Raji (cell line): ENCODE measurements around the gene CACNG1.

Experiments used
- POLR2A ChIP-seq: IDR thresholded peaks from 2 replicates; pipeline ENCODE4 v1.6.1; 2011; ENCODE audit warnings: low read depth, low read length, control low read depth; ENCODE audit not compliant: insufficient read depth

Gene CACNG1

DNA sequence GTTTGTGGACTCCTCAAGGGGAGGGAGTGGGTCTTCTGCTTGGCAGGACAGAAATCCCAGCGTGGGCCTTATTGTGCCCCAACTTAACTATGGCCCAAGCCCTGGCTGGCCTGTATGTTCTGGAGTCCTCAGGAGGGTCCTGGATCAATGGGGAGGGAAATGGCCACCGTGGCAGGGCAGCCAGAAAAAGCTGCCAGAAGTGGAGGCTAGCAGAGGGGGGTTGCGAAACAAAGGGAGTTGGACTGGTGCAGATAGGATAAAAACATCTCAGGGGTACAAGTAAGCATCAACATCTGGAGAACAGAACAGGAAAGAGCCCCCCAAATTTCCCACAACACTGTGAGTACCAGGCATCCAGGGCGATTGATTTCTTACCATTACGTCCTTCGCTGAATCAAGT, 3.7 kb upstream of the CACNG1 start:
- no peak for TF ChIP-seq POLR2A

DNA sequence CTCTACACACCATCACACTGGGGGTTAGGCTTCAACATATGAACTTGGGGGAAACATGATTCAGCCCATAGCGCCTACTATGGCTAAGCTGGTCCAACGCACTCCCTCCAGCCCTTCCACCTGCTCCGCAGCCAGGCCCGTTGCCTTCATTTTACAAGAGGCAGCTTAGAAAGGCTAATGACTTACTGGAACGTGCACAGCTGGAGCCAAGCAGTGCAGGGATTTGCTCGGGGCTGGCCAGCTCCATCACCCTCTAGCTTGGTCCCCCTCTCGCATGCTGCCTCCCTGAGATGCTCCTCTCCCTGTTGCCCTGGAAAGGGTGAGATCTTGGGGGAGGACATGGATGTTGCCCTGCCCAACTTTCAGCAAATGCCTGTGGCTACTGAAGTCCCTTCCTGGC, 2.8 kb upstream of the CACNG1 start:
- TF ChIP-seq POLR2A: no peak

DNA sequence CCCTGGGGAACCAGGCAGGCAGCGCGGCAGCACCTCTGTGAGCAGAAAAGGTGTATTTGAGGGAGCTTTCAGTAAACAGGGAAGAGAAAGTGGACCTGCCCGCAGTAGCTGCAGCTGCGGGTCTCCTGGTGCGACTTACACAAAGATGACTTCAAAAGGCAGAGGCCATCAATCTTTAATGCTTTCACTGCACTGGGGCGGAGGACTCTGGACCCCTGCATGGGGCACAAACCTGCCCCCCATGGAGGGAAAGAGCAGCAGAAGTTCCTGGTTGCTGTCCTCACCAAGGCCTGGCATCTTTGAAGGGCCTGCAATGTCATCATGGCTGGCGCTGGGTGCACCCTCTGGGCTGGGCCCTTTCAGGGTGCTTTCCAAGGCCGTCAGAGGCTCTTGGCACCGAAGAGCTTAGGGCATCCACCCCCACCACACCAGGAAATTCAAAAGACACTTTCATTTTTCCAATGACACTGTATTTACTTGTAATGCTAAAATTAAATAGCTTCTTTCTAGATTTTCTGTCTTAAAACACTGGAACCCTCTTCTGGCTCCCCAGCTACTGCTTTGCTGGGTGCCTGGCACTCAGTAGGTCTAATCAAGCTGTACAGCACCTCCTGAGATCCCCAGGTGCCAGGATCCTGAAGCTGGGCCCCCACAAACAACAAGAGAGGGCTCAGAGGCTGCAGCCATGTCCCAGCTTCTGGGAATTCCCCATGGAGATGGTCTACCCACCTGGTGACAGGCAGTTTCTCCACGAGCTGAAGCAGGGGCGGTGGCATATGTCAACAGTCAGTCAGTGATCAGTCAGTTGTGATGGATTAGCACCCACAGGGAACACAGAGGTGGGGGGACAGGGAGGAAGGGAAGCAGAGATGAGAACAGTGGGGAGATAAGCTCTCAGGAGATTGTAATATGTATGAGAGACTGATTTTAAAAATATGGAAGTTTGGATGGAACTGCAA, 2.1 kb upstream of the CACNG1 start:
- TF ChIP-seq POLR2A: no peak

DNA sequence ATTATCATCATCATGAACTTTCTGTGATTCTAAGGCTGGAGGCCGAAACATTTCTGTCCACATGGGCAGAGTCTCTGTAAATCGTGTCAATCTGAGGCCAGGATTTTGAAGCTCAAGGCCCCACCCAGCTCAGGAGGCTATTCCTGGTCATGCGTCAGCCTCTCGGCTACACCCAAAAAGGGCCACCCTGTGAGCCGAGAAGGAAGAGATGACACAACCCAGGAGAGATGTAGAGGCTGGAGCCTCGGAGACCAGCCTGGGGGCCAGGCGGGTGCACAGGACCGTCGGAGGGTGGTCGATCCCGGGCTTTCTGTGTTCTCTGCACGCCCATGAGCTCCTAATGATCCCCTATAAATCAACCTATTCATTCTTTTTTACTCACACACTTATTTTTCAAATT, 1.1 kb upstream of the CACNG1 start:
- no peak for TF ChIP-seq POLR2A

DNA sequence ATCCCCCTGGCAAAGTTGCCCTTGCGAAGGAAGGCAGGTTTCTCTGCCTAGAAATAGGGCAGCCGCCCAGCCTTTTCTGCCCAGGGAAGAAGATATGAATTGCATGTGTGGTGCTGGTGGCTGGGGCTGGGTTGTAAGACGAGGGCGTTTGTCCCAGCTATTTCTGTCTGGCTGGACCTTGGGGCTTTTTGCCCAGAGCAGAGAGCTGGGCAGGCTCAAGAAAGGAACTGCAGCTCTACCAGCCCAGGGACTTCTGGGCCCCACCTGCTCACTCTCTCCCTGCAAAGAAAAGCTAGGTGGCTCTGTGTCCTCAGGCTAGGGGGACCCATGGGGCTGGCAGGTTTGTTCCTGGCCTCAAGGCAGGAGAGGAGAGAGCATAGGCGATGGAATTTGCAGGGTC, 586 bp downstream of the CACNG1 start:
- TF ChIP-seq POLR2A: no peak

DNA sequence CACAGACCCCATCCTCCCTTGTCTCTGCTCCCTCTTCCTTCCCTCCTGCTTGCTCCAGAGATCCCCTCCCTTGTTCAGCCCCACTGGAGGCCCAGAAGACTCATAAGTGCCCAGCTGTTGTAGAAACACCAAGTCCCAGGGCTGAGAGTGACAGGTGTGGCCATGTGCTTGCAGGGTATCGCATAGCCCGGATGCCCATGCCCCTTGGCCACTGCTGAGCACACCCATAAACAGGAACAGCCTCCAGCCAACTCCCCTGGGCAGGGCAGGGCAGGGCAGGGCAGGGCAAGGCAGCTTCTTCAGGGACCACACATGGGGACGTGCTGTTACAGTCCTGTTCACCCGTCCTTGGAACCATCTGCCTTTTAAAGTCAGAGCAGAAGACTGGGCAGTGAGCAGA, 2.0 kb downstream of the CACNG1 start:
- no peak for TF ChIP-seq POLR2A

DNA sequence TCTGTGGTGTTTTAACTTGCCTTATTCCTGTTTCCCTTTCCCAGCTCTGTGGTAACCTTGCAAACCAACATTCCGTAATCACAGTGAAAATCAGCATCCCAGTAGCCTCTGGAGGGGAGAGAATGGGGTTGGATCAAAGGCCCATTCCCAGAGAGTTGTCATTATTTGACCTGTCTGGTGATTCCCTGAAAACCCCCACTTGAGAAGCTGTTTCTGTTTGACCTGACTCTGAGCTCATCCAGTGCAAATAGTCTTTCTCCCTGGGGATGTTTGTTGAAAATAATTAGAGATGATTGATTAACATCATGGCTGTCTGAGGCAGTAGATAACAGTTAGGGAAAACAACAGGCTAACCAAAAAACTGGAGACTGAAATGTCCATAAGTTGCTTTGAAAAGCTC, 3.0 kb downstream of the CACNG1 start:
- TF ChIP-seq POLR2A: no peak

DNA sequence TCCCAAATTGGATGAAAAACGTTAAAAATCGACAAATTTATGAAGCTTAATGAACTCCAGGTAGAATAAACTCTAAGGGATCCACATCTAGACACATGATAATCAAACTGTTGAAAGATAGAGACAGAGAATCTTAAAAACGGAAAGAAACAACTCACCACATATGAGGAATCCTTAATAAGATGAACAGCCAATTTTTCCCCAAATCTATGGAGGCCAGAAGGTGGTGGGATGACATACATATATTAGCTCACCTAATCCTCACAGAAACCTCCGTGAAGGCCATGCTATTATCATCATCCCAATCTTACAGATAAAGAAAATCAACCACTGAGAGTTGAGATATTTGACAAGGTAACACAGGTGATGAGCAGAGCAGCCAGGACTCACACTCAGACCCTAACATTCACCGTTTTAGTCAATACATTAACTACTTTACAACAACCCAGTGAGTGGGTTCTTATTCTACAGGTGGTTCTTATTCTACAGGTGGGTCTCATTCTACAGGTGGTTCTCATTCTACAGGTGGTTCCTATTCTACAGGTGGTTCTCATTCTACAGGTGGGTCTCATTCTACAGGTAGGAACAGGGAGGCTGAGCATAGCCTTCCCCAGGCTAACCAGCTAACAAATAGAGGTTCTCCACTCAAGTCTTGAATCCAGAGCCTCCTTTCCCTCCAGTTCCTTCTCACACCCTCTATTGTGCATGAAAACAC, 4.8 kb downstream of the CACNG1 start:
- TF ChIP-seq POLR2A: no peak

DNA sequence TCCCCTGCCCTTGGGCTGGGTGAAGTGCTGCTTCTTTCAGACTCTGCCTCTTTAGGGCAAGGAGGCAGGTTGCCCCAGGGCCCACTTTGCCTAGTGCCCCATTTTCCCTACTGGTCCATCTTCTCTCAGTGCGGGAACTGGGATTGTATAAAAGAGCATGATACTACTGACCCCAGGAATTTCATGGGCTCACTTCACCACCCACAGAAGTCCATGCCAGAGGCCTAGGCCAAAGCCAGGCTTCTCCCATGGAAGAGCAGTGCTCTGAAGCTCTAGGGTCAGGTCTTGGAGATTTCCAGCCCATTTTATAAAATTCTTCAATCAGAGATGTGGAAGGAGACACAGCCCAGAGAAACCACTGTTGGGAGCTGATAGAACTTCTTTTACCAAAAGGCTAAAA, 5.7 kb downstream of the CACNG1 start:
- TF ChIP-seq POLR2A: no peak

DNA sequence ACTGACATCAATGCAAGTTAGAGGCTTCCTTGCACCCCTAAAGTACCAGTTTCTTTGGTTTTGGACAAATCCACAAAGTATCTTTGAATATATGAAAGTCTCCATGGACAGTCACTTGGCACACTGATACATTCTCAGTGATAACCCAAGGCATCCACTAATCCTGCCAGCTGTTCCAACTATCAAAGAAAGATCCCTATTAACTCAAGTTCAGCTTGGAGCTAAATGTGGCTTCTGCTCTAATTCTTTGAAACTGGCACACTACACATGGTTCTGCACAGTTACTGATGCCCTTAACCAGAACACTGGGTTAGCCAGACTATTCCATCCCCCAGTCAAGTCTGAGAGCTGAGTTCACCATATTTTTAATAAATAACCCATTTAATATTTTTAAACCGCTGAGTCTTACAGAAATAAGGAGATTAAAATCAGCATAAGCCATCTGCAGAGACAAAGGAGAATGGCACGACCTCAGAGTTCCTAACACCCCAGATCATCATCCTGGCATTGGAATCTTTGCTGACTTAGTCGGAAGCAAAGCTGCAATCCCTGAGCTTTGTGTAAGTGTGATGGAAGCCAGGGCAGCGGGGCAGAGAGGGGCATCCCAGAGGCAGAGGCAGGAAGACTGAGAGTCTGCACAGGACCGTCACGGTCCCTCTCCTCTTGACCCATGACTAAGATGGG, 6.3 kb downstream of the CACNG1 start:
- no peak for TF ChIP-seq POLR2A

DNA sequence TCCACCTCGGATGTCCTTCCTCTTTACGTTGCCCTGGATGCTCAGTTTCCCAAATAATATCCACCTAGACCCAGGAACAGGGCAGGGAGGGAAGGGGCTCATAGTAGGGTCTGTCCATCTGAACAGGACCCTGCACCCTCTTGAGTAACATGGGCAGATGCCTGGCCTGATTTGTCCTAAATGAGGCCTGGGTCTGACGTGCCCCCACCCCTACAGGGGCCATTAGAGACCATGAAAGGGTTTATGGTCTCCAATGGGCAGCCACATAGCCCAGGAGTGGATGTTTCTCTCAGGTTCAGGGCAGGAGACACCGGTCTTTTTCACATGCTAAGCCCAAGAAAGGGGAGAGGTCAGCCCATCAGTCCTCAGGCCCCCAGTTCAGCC, 6.8 kb downstream of the CACNG1 start:
- TF ChIP-seq POLR2A: no peak

DNA sequence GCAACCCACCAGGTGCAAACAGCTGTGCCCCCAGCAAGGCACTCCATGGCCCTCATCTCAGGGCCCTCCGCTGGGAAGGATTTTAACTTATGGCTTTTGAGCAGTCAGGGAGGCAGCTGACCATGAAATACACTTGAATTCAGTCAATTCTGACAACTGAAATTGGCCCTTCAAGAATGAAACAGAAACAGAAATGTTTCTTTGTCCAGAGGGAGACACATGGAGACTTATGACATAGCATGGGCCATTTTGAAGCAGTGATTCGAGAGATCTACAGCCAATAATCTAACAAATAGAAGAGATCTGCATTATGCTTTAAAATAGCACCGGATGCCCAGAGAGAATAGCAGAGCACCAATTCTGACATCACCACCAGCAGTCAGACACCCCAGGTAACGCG, 7.5 kb downstream of the CACNG1 start:
- TF ChIP-seq POLR2A: no peak

DNA sequence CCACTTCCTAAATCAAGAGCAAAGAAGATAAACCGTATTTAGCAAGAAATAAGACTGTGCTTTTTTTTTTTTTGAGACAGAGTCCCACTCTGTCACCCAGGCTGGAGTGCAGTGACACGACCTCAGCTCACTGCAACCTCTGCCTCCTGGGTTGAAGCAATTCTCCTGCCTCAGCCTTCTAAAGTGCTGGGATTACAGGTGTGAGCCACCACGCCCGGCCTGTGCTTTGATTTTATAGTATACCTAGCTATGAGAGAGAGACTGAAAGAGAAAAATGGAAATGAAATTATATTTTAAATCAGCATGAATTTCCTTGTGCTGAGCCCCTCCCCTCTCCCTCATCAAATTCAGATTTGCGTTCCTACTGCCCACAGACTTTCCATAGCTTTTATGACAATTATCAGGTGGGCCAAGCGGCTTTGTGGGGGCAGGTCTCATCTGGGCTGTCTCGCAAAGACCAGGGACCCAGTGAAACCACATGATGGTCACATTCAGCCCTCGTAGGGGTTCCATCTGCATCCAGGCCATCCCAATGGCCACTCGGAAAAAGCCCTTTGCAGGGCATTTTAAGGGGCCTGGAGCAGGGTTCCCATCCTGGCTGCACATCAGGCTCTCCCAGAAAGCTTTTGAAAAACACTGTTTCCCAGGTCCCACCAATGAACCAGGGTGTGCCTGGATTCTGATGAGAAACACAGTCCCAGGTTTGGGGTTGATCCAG, 8.5 kb downstream of the CACNG1 start:
- no peak for TF ChIP-seq POLR2A

DNA sequence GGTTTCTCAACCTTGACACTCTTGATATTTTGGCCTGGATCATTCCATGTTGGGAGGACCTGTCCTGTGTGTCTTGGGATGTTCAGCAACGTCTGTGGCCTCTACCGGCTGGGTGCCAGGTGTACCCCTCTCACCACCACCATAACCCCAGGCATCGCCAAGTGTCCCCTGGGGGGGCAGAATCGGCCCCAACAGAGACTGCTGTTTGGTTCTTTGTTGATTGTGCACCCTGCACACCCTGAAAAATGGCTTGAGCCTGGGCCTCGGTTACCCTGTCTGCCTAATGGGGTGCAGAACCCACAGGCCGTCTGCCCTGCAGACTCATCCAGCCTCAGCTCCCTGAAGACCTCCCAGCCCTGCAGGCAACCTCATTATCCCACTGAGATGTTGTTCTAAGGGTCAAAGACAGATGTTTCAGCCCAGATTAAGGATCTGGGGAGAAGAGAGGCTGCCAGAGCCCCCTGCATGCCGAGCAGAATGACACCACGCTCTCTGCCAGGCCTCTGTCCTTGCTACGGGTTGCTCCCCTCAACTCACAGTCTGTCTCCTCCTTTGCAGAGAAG, 9.2 kb downstream of the CACNG1 start:
- TF ChIP-seq POLR2A: no peak
